Umbilical cord (tissue), 2 donors: ENCODE data around the gene KCNQ4. TPM values are rescaled to one million over a fixed set of nuclear protein-coding genes. Genes with fewer than 3 reads are reported as not detected.

ENCODE experiments used
- DNase-seq: peaks from one replicate; pipeline ENCODE4 v3.0.0-alpha.2; 2015; ENCODE audit warnings: low spot score
- total RNA-seq: library from RNA; depleted of rRNA; stranded (reverse); fragments of >200 nt; gene quantifications from one replicate; pipeline ENCODE4 v1.2.3, GENCODE V29; 2014; ENCODE audit warnings: low replicate concordance; ENCODE audit not compliant: insufficient read depth

KCNQ4 gene
- total RNA-seq, 1 donor from 2014 or later: 3.4 TPM

DNA sequence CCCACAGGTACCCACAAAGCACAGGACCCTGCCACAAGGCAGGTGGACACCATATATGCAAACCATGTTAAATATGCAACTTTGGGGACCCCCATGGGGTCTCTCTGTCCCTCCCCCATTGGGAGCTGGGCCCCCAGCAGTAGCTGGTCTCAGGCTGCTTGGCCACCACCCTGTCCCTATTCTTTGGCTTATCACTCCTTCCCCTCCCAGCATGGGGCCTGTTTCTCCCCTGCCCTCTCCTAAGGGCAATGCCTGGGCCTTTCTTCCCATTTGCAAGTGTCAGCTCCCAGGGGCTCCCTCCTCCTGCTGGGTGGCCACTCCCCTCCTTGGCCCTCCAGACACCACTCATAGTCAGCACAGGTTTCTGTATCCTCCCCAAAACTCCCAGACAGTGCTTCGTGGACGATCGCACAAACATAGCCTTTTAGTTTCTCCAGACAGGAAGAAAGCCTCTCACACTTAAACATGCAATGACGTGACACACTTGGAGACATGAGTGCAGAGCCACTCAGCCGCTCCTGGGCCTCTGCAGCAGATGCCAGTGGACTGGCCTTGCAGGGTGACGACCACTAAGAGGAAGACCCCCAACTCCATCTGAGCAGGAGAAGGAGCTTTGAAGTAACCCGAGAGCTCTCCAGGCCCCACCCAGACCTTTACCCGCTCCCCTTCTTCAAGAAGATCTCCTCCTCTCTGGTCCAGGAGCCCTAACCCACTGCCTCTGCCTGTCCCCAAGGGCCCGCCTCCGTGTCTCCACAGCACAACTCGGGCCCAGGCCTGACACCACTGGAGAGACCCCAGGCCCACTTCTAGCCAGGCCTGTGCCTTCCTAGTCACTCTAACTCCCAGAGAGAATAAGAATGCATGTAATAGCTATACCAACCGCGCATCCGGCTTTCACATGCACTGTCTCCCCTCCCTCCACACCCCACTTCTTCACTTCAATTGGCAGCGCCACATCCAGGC, 55.7 kb downstream of the KCNQ4 start:
- no peak for DNase-seq

- DNase-seq: no peak
These were observed 56.4 kb downstream of the KCNQ4 start for GRCh38 chr1:40839943-40840335.

- no peak for DNase-seq
These were observed 57.1 kb downstream of the KCNQ4 start for GRCh38 chr1:40840526-40841323.

- DNase-seq: no peak
These were observed 58.0 kb downstream of the KCNQ4 start for GRCh38 chr1:40841602-40842001.

DNA sequence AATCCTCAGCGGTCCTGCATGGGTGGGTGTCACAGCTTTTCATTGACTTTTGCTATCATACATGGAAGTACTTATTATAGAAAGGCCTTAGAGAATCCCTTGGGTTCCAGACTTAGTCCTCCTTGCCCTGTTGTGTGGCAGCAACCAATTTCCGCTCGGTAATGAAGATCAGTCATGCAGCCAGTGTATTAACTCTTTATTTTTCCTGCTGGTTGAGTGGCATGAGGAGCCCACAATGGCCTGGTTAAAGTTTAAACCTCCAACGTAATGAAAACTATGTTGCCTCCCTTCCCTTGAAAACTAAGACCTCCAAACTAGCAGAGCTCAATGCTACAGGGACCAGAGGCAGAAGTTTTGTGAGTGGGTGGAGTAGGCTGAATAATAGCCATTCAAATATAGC, 58.6 kb downstream of the KCNQ4 start:
- DNase-seq: no peak

DNA sequence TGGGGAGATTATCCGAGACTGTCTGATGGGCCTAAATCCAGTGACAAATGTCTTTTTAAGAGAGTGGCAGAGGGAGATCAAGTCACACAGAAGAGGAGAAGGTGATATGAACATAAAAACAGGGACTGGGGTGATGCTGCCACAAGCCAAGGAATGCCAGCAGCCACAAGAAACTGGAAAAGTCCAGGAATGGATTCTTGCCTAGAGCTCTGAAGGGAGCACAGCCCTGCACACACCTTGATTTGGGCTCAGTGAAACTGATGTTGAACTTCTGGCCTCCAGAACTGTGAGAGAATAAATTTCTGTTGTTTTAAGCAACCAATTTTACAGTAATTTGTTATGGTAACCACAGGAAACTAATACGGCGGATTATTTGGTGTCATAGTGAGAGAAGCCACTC, 59.1 kb downstream of the KCNQ4 start:
- DNase-seq: no peak

GRCh38 chr1:40844079-40844478, 60.5 kb downstream of the KCNQ4 start:
- DNase-seq: no peak

GRCh38 chr1:40844887-40845878, 61.6 kb downstream of the KCNQ4 start:
- no peak for DNase-seq

DNA sequence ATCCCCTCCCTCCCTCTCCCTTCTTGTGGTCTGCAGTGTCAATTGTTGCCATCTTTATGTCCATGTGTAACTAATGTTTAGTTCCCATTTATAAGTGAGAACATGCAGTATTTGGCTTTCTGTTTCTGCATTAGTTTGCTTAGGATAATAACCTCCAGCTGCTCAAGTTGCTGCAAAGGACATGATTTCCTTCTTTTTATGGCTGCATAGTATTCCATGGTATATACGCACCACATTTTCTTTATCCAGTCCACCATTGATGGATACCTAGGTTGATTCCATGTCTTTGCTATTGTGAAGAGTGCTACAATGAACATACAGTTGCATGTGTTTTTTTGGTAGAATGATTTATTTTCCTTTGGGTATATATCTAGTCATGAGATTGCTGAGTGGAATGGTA, 62.3 kb downstream of the KCNQ4 start:
- DNase-seq: no peak

DNA sequence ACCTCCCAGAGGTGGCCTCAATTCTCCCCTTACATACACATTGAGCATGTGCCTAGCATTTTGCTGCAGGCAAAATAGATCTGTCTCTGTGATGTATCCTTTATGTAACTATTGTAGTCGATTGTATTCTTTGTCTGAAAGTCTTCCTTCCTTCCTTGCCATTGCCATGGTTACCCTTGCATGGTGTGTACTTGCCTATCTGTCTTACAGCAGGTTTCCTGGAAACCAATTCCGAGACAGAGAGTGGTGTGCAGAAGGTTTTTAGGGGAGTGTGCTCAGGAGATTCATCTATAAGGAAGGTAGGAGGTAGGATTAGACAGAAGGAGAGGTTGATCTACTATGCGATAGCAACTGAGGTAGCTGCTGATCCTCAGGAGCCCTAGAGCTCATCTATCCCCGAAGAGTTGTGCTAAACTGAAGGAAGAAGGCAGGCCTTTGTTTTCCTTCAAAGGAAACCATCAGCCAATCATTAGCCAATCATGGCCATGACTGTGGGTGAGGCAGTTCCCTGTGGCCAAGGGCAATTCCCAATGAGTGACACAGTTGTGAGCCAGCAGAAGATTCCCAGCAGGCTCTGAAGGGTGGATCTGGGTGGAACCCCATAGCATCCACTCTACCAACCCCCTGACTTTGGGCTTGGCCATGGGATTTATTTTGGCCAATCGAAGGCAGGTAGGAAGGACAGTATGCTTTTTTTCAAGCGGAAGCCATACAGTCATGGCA, 63.6 kb downstream of the KCNQ4 start:
- DNase-seq: no peak

DNA sequence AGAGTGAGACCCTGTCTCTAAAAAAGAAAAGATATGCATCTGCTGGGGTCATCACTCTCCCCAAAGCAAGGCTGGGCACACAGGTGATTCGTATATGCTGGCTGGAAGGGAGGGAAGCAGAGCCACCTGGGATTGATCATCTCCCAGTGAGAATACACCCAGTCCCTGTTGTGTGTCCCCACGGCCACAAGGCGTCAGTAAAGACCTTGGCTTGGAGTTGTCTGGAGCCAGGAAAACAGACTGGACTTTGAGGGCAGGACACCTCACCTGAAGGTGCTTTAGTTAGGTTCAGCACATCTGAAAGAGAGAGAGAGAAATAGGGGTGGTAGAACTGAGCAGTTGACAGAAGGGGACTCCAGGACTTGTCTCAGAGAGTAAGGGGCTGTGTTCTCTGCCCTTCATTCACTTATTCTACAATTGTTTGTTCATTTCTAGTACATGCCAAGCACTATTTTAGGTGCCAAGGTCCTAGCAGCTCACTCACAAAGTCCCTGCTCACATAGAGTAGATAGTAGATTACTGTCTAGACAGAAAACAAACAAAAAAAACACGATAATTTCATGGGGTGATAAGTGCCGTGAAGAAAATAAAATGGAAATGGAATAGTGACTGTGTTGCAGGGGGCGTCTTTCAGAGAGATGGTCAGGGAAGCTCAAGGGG, 65.1 kb downstream of the KCNQ4 start:
- DNase-seq: peak; percentile 68

DNA sequence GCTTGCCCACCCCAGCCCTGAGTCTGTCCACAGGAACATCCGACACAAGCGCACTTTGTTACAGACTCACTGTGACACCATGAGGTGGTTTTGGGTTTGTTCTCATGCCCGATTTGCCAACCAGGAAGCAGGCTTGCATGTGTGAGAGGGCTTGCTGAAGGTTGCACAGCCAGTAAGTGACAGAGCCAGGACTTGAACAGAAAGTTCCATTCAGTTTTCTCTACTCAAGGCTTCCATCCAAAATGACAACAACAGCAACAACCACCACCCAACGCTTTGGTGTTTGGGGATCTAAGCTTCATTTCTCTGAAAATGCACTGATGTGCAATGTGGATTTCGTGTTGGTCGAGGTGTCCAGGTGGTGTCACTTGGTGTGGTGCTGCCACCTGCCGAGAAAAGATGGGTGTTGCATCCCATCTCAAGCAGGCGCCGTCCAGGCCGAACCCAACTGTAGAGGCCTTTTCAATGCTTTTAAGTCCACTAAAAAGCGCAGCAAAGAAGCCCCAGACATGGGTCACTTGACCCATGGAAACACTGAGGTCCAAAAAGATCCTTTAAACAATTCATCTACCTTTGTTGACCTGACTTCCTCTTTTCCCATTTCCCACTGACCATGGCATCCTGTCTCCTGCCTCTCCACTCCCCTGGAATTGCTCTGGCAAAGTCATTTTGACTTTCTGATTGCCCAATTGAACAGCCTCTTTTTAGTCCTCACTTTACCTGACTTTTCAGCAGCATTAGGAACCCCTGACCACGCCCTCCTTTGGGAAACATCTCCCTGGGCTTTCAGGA, 66.4 kb downstream of the KCNQ4 start:
- DNase-seq: peak; percentile 69

DNA sequence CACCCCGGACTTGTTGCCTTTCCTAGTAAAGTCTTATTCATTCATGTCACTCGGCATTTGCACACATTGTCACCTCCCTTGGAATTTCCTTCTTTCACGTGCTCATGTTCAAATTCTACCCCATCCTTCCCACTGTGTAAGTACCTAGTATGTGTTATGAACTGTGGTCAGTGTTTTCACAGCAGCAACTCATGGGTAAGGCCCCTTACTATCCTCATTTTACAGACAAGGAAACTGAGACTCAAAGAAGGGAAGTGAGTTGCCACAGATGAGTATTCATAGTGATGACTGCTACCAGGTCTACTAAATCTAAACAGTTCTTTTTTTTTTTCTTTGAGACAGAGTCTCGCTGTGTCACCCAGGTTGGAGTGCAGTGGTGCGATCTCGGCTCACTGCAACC, 68.1 kb downstream of the KCNQ4 start:
- DNase-seq: no peak

- no peak for DNase-seq
These were observed 69.7 kb downstream of the KCNQ4 start for GRCh38 chr1:40853113-40853884.

- no peak for DNase-seq
These were observed 70.2 kb downstream of the KCNQ4 start for GRCh38 chr1:40853885-40854170.

- DNase-seq: no peak
These were observed 71.9 kb downstream of the KCNQ4 start for GRCh38 chr1:40855513-40855912.

DNA sequence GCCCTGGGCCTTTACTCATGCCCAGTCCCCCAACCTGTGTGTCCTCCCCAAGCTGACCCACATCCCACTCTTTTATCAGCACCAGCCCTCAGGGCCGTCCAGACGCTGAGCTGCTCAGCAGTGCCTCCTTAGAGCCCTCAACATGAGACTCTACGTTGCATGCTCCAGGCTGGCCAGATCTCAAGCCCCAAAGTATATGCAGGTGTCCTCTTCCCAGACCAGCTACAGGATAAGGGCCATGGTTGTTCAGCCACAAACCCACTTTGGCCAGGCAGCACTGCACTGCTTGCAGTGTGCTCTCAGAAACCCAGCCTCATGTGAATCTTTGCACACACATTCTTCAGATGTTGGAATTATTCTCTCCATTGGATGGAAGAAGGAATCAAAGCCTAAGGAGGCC, 72.5 kb downstream of the KCNQ4 start:
- DNase-seq: no peak

DNA sequence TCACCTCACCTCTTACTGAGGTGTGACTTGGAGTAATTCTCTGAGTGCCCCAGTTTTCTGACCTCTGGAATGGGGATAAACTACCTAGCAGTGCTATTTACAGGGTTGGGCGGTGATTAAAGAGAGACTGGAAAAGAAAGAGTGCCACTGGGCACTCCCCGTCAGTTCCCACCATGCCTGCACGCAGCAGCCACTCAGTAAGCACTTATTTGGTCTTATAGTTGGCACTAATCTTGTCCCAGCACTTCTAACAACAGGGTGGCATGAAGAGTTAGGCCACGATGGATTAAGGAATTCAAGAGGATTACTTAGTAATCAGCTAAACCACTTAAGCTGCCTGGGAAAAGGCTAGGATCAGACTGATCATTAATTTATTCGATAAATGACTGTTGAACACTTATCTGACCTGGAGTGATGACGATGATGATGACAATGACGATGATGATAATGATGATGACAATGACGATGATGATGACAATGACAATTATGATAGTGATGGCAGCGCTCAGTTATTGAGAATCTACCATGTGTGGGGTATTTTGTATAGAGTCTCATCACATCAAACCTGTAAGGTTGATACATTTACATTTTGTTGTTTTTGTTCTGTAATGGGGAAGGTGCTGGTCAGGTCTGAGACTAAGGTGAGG, 73.2 kb downstream of the KCNQ4 start:
- no peak for DNase-seq
